PC-9 (cell line): ENCODE results near the gene RBFOX1.
A peak's percentile ranks its signal among the peaks of the same experiment; 100 is the strongest.

Experiments
- EZH2 ChIP-seq: fragments of 200-600 bp; sonication (generic); IDR thresholded peaks from 2 replicates; pipeline ENCODE4 v1.8.0; 2017; ENCODE audit warnings: antibody characterized with exemption, low read depth
- TF ChIP-seq, protein P1 (sequence below): fragments of 200-600 bp; sonication (generic); conservative IDR thresholded peaks from 2 replicates; pipeline ENCODE4 v1.6.1; 2017; ENCODE audit warnings: mixed run types, antibody characterized with exemption, mild to moderate bottlenecking, moderate library complexity

DNA sequence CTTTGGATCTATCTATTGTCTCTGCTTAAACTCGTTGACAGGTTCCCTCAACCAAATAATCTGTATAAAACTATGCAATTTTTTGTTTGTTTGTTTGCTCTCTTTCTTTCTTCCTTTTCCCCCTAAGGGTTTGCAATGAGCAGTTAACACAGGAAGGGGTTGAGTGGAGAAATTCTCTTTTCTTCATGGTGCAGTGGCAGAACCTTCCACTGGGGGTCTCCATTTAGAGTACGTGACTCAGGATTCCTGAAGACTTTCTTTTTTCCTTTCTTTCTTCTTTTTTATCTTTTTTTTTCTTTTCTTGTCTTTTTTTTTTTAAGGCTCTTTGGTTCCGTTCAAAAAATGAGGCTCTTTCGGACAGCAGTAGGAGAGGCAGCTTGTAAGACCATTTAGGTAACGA is 19.5 kb upstream of the RBFOX1 start:
- TF ChIP-seq, protein P1, sequence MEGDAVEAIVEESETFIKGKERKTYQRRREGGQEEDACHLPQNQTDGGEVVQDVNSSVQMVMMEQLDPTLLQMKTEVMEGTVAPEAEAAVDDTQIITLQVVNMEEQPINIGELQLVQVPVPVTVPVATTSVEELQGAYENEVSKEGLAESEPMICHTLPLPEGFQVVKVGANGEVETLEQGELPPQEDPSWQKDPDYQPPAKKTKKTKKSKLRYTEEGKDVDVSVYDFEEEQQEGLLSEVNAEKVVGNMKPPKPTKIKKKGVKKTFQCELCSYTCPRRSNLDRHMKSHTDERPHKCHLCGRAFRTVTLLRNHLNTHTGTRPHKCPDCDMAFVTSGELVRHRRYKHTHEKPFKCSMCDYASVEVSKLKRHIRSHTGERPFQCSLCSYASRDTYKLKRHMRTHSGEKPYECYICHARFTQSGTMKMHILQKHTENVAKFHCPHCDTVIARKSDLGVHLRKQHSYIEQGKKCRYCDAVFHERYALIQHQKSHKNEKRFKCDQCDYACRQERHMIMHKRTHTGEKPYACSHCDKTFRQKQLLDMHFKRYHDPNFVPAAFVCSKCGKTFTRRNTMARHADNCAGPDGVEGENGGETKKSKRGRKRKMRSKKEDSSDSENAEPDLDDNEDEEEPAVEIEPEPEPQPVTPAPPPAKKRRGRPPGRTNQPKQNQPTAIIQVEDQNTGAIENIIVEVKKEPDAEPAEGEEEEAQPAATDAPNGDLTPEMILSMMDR: peak; percentile 62
- no peak for TF ChIP-seq EZH2
